HG02970 (cell line): ENCODE measurements around the gene TNKS2.
"Not testable (repeated sequence)": the region's sequence is repeated elsewhere in the genome, so short reads cannot be mapped to it uniquely, and the experiment has no call there.

Experiments
- ATAC-seq: cut with Tn5 transposase; IDR thresholded peaks from one replicate; pipeline ENCODE4 v1.9.1; 2021; ENCODE audit warnings: mild to moderate bottlenecking, moderate library complexity, moderate number of reproducible peaks; ENCODE audit not compliant: unreplicated experiment, low FRiP score

The TNKS2 gene

GRCh38 chr10:91797874-91798648 is at the start of gene TNKS2:
TSS of gene TNKS2 (plus strand) at chr10:91798426. CDS start at chr10:91798691, 265 bp downstream.
- ATAC-seq = peak; percentile 84

DNA sequence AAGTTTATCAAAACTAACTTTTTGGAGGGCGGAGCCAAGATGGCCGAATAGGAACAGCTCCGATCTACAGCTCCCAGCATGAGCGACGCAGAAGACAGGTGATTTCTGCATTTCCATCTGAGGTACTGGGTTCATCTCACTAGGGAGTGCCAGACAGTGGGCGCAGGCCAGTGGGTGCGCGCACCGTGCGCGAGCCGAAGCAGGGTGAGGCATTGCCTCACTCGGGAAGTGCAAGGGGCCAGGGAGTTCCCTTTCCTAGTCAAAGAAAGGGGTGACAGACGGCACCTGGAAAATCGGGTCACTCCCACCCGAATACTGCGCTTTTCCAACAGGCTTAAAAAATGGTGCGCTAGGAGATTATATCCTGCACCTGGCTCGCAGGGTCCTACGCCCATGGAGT is 48.6 kb upstream of the TNKS2 start:
- not testable (repeated sequence) for ATAC-seq

- no peak for ATAC-seq
Observed at GRCh38 chr10:91756286-91756685, 41.9 kb upstream of the TNKS2 start.

- ATAC-seq = no peak
Observed at GRCh38 chr10:91758303-91759146, 39.7 kb upstream of the TNKS2 start.

GRCh38 chr10:91759581-91759986 is 38.6 kb upstream of the TNKS2 start:
- no peak for ATAC-seq

DNA sequence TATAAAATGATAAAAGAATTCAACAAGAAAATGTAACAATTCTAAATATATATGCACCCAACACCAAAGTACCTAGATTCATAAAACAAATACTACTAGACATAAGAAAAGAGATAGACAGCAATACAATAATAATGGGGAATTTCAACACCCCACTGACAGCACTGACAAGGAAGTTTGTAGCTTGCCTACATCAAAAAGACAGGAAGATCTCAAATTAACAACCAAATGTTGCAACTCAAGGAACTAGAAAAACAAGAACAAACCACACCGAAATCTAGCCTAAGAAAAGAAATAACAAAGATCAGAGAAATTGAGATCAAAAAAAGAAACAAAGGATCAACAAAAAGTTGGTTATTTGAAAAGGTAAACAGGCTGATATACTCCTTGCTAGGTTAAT is 36.5 kb upstream of the TNKS2 start:
- no peak for ATAC-seq

DNA sequence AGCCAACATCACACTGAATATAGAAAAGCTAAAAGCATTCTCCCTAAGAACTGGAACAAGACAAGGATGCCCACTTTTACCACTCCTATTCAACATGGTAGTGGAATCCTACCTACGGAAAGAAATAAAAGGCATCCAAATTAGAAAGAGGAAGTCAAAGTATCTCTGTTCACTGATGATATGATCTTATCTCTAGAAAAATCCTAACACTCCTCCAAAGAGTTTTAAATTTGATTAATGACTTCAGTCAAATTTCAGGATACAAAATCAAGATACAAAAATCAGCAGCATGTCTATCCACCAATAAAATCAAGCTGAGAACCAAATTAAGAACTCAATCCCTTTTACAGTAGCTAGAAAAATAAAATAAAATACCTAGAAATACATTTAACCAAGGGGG is 35.3 kb upstream of the TNKS2 start:
- ATAC-seq = no peak

GRCh38 chr10:91766676-91767075 is 31.6 kb upstream of the TNKS2 start:
- ATAC-seq = no peak

DNA sequence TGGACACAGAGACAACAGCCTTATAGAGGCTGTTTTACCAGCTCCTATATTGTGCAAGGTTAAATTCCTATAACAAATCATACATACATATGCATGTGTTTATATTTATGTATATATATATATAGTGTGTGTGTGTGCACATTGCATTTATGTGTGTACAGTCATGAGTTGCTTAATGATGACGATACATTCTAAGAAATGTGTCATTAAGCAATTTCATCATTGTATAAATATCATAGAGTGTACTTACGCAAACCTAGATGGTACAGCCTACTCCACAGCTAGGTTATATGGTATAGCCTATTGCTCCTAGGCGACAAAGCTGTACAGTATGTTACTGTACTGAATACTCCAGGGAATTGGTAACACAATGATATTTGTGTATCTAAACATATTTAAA is 30.1 kb upstream of the TNKS2 start:
- ATAC-seq = no peak

- no peak for ATAC-seq
Observed at GRCh38 chr10:91771907-91772306, 26.3 kb upstream of the TNKS2 start.

- no peak for ATAC-seq
Observed at GRCh38 chr10:91772461-91772860, 25.8 kb upstream of the TNKS2 start.

- ATAC-seq = no peak
Observed at GRCh38 chr10:91772869-91773268, 25.4 kb upstream of the TNKS2 start.

DNA sequence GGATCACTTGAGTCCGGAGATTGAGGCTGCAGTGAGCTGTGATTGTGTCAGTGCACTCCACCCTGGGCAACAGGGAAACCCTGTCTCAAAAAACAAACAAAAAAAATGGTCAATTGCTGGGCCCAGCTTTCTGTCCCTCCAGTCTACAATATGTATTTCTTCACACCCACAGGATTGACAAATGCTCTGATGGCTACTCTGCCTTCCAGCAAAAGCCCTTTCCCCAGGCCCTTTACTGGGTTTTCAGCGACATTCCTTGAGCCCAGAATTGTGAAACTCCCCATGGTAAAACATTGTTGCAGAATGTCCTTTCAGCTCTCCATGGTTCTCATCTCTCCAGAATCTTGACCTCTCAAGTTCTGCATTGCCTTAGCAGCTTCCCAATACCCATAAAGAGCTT is 23.7 kb upstream of the TNKS2 start:
- ATAC-seq = no peak

- ATAC-seq = no peak
Observed at GRCh38 chr10:91775731-91776130, 22.5 kb upstream of the TNKS2 start.

- ATAC-seq = no peak
Observed at GRCh38 chr10:91776266-91776665, 22.0 kb upstream of the TNKS2 start.

- ATAC-seq = no peak
Observed at GRCh38 chr10:91778485-91778884, 19.7 kb upstream of the TNKS2 start.

DNA sequence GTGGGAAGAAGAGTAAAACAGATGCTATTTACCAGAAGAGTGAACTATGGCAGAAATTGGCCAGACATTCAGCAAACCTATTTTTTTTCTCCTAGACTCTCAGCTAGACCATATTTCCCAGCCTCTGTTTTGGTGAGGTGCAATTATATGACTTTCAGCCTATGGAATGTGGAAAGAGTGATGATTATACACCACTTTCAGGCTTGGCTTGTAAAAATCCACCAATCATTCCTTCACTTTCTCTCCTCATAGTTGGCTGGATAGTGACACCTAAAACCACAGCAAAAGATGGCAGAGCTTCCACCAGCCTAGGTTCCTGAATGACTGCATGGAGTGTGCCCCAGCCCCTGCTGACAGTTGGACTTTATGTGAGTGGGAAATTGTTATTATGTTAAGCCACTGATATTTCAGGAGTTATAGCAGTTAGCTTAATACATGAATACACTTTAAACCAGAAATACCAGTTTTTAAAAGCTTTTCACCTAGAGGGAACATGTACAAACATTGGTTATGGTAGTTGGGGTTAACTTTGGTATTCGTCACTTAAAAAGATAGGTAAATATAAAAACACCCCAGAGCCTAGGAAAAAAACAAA is 19.1 kb upstream of the TNKS2 start:
- no peak for ATAC-seq

GRCh38 chr10:91782539-91782938 is 15.7 kb upstream of the TNKS2 start:
- no peak for ATAC-seq

- no peak for ATAC-seq
Observed at GRCh38 chr10:91785830-91786229, 12.4 kb upstream of the TNKS2 start.

GRCh38 chr10:91787258-91787657 is 11.0 kb upstream of the TNKS2 start:
- no peak for ATAC-seq

GRCh38 chr10:91787810-91788209 is 10.4 kb upstream of the TNKS2 start:
- no peak for ATAC-seq
